WERI-Rb-1 (cell line): ENCODE data around the gene CNIH3.

Source experiments
- DNase-seq: peaks from one replicate; pipeline ENCODE4 v3.0.0-alpha.2; 2020
- H3K27ac ChIP-seq: fragments of 250-450 bp; sonication (Bioruptor Pico); 2 replicates; pipeline ENCODE4 v1.5.1; 2020; ENCODE audit warnings: mild to moderate bottlenecking, moderate library complexity
- H3K27me3 ChIP-seq: fragments of 250-450 bp; sonication (Bioruptor Pico); 2 replicates; pipeline ENCODE4 v1.5.1; 2021; ENCODE audit warnings: mild to moderate bottlenecking, low read depth, moderate library complexity; ENCODE audit not compliant: insufficient read depth, severe bottlenecking
- H3K36me3 ChIP-seq: fragments of 250-450 bp; sonication (Bioruptor Pico); 2 replicates; pipeline ENCODE4 v1.5.1; 2020; ENCODE audit warnings: mild to moderate bottlenecking, moderate library complexity
- H3K4me3 ChIP-seq: 2 replicates; pipeline ENCODE4 v1.5.1; 2011; ENCODE audit warnings: low read depth, mild to moderate bottlenecking, control low read depth, low read length
- H3K9me3 ChIP-seq: fragments of 250-450 bp; sonication (Bioruptor Pico); 2 replicates; pipeline ENCODE4 v1.5.1; 2021; ENCODE audit warnings: mild to moderate bottlenecking, moderate library complexity; ENCODE audit not compliant: severe bottlenecking
- CTCF ChIP-seq: IDR thresholded peaks from 2 replicates; pipeline ENCODE4 v1.5.1; 2011; ENCODE audit warnings: low read depth, mild to moderate bottlenecking, control low read depth, inconsistent platforms, low read length

CNIH3 gene

GRCh38 chr1:224624432-224624831, 8.3 kb downstream of the CNIH3 start:
- Histone ChIP-seq H3K36me3 (no peaks in the 10 kb centered on the region), H3K27me3 (no peaks in the 10 kb centered on the region), H3K27ac (no peak overlapping the region), H3K9me3 (no peaks in the 10 kb centered on the region), H3K4me3 (no peak overlapping the region)
- no peak for DNase-seq
- no peak for TF ChIP-seq CTCF

DNA sequence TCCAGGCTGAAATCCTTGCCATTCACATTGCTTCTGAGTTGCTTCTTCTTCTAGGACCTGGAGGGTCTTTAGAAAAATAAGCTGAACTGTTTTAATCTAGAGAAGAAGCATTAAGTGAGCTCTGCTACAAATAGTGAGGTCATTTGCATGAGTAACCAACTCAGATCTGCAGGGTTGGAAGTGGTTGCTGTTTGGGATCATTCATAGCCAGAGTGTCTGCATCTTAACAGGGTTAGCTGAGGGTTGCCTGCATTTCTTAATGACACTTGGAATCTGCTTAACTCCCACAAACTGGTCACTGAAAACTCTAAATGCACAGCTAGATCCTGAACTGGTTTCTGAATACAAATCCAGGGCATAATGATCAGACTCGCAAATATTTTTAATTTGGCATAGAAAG, 9.9 kb downstream of the CNIH3 start:
- no peaks in the 10 kb centered on the region for H3K27me3 ChIP-seq
- no peak for TF ChIP-seq CTCF
- DNase-seq = no peak
- no peaks in the 10 kb centered on the region for H3K9me3 ChIP-seq
- no peak overlapping the region for H3K27ac ChIP-seq
- no peak overlapping the region for H3K4me3 ChIP-seq
- H3K36me3 ChIP-seq = no peaks in the 10 kb centered on the region

- DNase-seq = no peak
- TF ChIP-seq CTCF = no peak
- Histone ChIP-seq H3K27ac (no peak overlapping the region), H3K4me3 (no peak overlapping the region), H3K36me3 (no peaks in the 10 kb centered on the region), H3K9me3 (no peaks in the 10 kb centered on the region), H3K27me3 (no peaks in the 10 kb centered on the region)
Measured at GRCh38 chr1:224629965-224630364, 13.8 kb downstream of the CNIH3 start.

- Histone ChIP-seq H3K36me3 (no peaks in the 10 kb centered on the region), H3K27me3 (no peaks in the 10 kb centered on the region), H3K4me3 (no peak overlapping the region), H3K9me3 (no peaks in the 10 kb centered on the region), H3K27ac (no peak overlapping the region)
- no peak for TF ChIP-seq CTCF
- DNase-seq = no peak
Measured at GRCh38 chr1:224631462-224632115, 15.5 kb downstream of the CNIH3 start.

DNA sequence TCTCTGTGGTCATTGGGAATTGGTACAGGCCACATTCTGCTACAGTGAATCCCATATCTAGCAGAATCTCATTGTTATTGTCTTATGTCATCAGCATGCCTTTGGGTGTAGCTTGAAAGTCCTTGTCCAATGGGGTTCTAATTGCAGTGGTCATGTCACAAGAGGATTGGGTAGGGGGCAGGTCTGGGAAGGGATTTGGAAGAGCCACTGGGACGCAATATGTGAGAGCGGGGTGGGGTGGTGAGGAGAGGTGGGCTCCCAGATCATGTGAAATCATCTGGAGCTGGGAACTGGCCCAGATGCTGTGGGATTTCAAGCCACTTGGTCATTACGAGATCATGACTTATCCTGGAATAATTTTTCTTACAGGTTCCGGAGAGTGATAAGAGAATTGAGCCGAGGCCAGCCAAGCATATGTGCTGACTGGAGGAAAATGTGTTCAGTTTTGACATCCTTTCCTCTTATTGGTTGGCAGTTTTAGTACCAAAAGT, 16.3 kb downstream of the CNIH3 start:
- Histone ChIP-seq H3K27me3 (no peaks in the 10 kb centered on the region), H3K36me3 (no peaks in the 10 kb centered on the region), H3K4me3 (no peak overlapping the region), H3K27ac (no peak overlapping the region), H3K9me3 (no peaks in the 10 kb centered on the region)
- TF ChIP-seq CTCF = no peak
- no peak for DNase-seq

GRCh38 chr1:224632921-224633321, 16.8 kb downstream of the CNIH3 start:
- H3K27ac ChIP-seq = no peak overlapping the region
- H3K36me3 ChIP-seq = no peaks in the 10 kb centered on the region
- H3K9me3 ChIP-seq = no peaks in the 10 kb centered on the region
- DNase-seq = no peak
- H3K27me3 ChIP-seq = no peaks in the 10 kb centered on the region
- TF ChIP-seq CTCF = no peak
- H3K4me3 ChIP-seq = no peak overlapping the region
